ENCODE measurements around the gene CASP2. TPM values are rescaled to one million over a fixed set of nuclear protein-coding genes. Genes with fewer than 3 reads are reported as not detected.

CASP2 gene
- total and polyA plus RNA-seq, 7 donors: 1.4 to 7.6 (median 4.3) TPM

- TF ChIP-seq CTCF (IDR thresholded peaks at IDR 0.05): no peak
- ATAC-seq: no peak
- Histone ChIP-seq H3K9me3 (no peaks in the 10 kb centered on the region), H3K27me3 (ENCODE audit: insufficient read depth in 3 of 3, low read length in 2 of 3) (no peaks in the 10 kb centered on the region), H3K36me3 (ENCODE audit: insufficient read depth in 1 of 2, low read depth in 1 of 2) (peaks cover 8 to 99% of the 10 kb centered on the region in 2 donors), H3K27ac (no peak overlapping the region), H3K4me1 (peaks cover 3% of the 10 kb centered on the region), H3K4me3 (no peak overlapping the region)
- DNase-seq: no peak
- intact Hi-C loops (cut with DNase I): no loop called here
- 35 to 45% (median 41%) methylated on average over 2 of the region's 2 CpGs for WGBS, 3 donors
Observed at GRCh38 chr7:143296686-143297085, 8.5 kb downstream of the CASP2 start.

GRCh38 chr7:143299346-143299745, 11.2 kb downstream of the CASP2 start:
- ATAC-seq: peak; percentile 72 to 78 (median 74)
- H3K27ac ChIP-seq: no peak overlapping the region
- peaks cover 3% of the 10 kb centered on the region for H3K4me1 ChIP-seq
- peaks cover 11 to 99% of the 10 kb centered on the region in 2 donors for H3K36me3 ChIP-seq (ENCODE audit: insufficient read depth in 1 of 2, low read depth in 1 of 2)
- DNase-seq: no peak
- TF ChIP-seq CTCF (IDR thresholded peaks at IDR 0.05): no peak
- no peaks in the 10 kb centered on the region for H3K27me3 ChIP-seq (ENCODE audit: insufficient read depth in 3 of 3, low read length in 2 of 3)
- intact Hi-C loops (cut with DNase I): no loop called here
- WGBS, 3 donors: 69 to 79% (median 79%) methylated on average over 2 of the region's 2 CpGs
- H3K4me3 ChIP-seq: no peak overlapping the region
- H3K9me3 ChIP-seq: no peaks in the 10 kb centered on the region

- Histone ChIP-seq H3K27me3 (ENCODE audit: insufficient read depth in 3 of 3, low read length in 2 of 3) (no peaks in the 10 kb centered on the region), H3K4me1 (peaks cover 3% of the 10 kb centered on the region), H3K27ac (no peak overlapping the region), H3K9me3 (no peaks in the 10 kb centered on the region), H3K4me3 (no peak overlapping the region), H3K36me3 (ENCODE audit: insufficient read depth in 1 of 2, low read depth in 1 of 2) (peaks cover 14 to 99% of the 10 kb centered on the region in 2 donors)
- peak; percentile 65 to 73 (median 69) for ATAC-seq
- peak; percentile 49 for TF ChIP-seq CTCF (IDR thresholded peaks at IDR 0.05)
- WGBS, 3 donors: 60 to 77% (median 65%) methylated on average over 8 of the region's 8 CpGs
- intact Hi-C loops (cut with DNase I): no loop called here
- no peak for DNase-seq
Observed at GRCh38 chr7:143299840-143300239, 11.7 kb downstream of the CASP2 start.

DNA sequence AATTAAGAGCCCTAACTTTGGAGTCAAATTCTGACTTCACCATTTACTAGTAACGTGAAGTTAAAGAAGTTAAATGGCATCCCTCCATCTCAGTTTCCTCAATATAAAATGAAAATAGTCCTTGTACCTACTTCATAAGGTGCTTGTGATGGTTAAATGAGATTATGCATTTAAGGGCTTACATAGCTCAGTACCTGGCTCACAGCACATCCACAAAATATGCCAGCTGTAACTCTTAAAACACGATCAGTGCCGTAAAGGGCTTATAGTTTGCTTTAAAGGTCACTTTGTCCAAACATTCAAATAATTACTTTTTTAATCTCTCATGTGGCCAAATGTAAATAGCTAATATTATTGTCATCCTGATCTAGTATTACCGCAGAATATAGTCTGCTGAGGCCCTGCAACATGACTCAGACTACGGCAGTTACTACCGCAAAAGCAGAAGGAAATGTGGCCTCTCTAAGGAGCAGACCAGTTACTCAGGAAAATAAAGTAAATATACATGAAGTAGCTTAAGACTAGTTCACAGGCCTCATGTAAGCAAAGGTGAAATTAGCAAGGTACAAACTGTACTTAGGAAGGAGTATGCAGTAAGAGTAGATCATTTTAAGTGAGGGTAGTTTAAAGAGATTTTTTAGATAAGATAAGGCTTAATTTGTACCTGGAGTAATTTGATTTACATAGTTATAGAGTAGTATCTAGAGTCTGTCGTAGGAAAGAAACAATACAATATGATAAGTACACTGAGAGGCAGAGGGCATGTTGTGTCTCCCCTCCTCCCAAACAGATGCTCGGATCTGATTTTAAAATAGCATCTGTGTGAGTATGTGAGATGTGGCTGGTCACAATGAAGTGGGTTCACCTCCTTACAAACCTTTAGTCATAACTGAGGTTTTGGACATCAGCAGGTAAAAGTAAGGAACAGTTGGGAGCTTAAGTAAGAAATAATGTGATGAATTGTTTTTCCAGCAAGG, 13.1 kb downstream of the CASP2 start:
- no peak overlapping the region for H3K4me3 ChIP-seq
- DNase-seq (no peak), ATAC-seq (no peak)
- H3K4me1 ChIP-seq: peaks cover 3% of the 10 kb centered on the region
- TF ChIP-seq CTCF (IDR thresholded peaks at IDR 0.05): no peak
- WGBS, 3 donors: 84 to 89% (median 87%) methylated on average over 8 of the region's 8 CpGs
- intact Hi-C loops (cut with DNase I): no loop called here
- no peaks in the 10 kb centered on the region for H3K27me3 ChIP-seq (ENCODE audit: insufficient read depth in 3 of 3, low read length in 2 of 3)
- peaks cover 12 to 99% of the 10 kb centered on the region in 2 donors for H3K36me3 ChIP-seq (ENCODE audit: insufficient read depth in 1 of 2, low read depth in 1 of 2)
- H3K27ac ChIP-seq: no peak overlapping the region
- H3K9me3 ChIP-seq: no peaks in the 10 kb centered on the region

Data from psoas muscle (tissue), 8 donors.